SU-DHL-6 (cell line): Measurements from ENCODE around the gene SEMA5A.

Experiments used
- CTCF ChIP-seq: fragments of 200-600 bp; sonication (generic); IDR thresholded peaks from one replicate; pipeline ENCODE4 v1.5.1; 2017; ENCODE audit warnings: antibody characterized with exemption, mild to moderate bottlenecking, low read length, moderate library complexity; ENCODE audit not compliant: insufficient read depth, poor library complexity, severe bottlenecking
- EZH2phosphoT487 ChIP-seq: fragments of 200-600 bp; sonication (generic), shearing (Covaris generic); conservative IDR thresholded peaks from 2 replicates; pipeline ENCODE4 v1.6.1; 2018; ENCODE audit warnings: mild to moderate bottlenecking, antibody characterized with exemption, low read length, moderate library complexity, mixed read lengths

- TF ChIP-seq EZH2phosphoT487 = no peak
- TF ChIP-seq CTCF = no peak
Observed at GRCh38 chr5:9362600-9362999, 183.3 kb downstream of the SEMA5A start.
